Mesothelial cell of epicardium (in vitro differentiated cells): ENCODE data around the gene FNBP1. TPM values are rescaled to one million over a fixed set of nuclear protein-coding genes. Genes with fewer than 3 reads are reported as not detected.

Source experiments
- DNase-seq, 2 experiments: peaks; one replicate each; pipeline ENCODE4 v3.0.0; 2021; ENCODE audit warnings: low spot score in 2 of 2; ENCODE audit not compliant: unreplicated experiment in 2 of 2
- H3K27ac Mint-ChIP-seq: 2 replicates; pipeline ENCODE4 v1.8.0; 2021; ENCODE audit warnings: mixed read lengths
- H3K27me3 Mint-ChIP-seq: 2 replicates; pipeline ENCODE4 v1.8.0; 2021; ENCODE audit warnings: low read depth, mixed read lengths
- H3K36me3 Mint-ChIP-seq: 2 replicates; pipeline ENCODE4 v1.8.0; 2021; ENCODE audit warnings: mixed read lengths
- H3K4me1 Mint-ChIP-seq: 2 replicates; pipeline ENCODE4 v1.8.0; 2021; ENCODE audit warnings: mixed read lengths
- H3K4me3 Mint-ChIP-seq: 2 replicates; pipeline ENCODE4 v1.8.0; 2021; ENCODE audit warnings: mild to moderate bottlenecking, moderate library complexity, mixed read lengths
- H3K9me3 Mint-ChIP-seq: 2 replicates; pipeline ENCODE4 v1.8.0; 2021; ENCODE audit warnings: mixed read lengths
- CTCF ChIP-seq: fragments of 200-600 bp; sonication (generic); IDR thresholded peaks from one replicate; pipeline ENCODE4 v1.5.0; 2021; ENCODE audit warnings: antibody characterized with exemption; ENCODE audit not compliant: unreplicated experiment
- total RNA-seq: library from RNA; stranded (reverse); gene quantifications from 3 replicates; pipeline ENCODE4 v1.2.1, GENCODE V29; 2021

FNBP1 gene
- total RNA-seq, 1 donor from 2014 or later, result 52.4 TPM

GRCh38 chr9:130078547-130078946 lies 35.6 kb upstream of the FNBP1 start:
- Mint-ChIP-seq H3K36me3 (peaks cover 45% of the 10 kb centered on the region), H3K4me3 (no peak overlapping the region), H3K27ac (no peak overlapping the region), H3K4me1 (peaks cover 8% of the 10 kb centered on the region), H3K9me3 (no peaks in the 10 kb centered on the region), H3K27me3 (no peaks in the 10 kb centered on the region)
- TF ChIP-seq CTCF, result no peak
- DNase-seq, result no peak

- DNase-seq, result no peak
- H3K27me3 Mint-ChIP-seq, result no peaks in the 10 kb centered on the region
- H3K9me3 Mint-ChIP-seq, result no peaks in the 10 kb centered on the region
- H3K4me1 Mint-ChIP-seq, result peaks cover 19% of the 10 kb centered on the region
- H3K36me3 Mint-ChIP-seq, result peaks cover 18% of the 10 kb centered on the region
- H3K4me3 Mint-ChIP-seq, result no peak overlapping the region
- no peak for TF ChIP-seq CTCF
- peak overlapping the region; percentile 95 for H3K27ac Mint-ChIP-seq
Observed at GRCh38 chr9:130073373-130073772, 30.4 kb upstream of the FNBP1 start.

GRCh38 chr9:130072515-130073235 lies 29.7 kb upstream of the FNBP1 start:
- H3K4me3 Mint-ChIP-seq, result no peak overlapping the region
- peaks cover 14% of the 10 kb centered on the region for H3K36me3 Mint-ChIP-seq
- TF ChIP-seq CTCF, result no peak
- no peak for DNase-seq
- H3K4me1 Mint-ChIP-seq, result peaks cover 19% of the 10 kb centered on the region
- peak overlapping the region; percentile 95 for H3K27ac Mint-ChIP-seq
- no peaks in the 10 kb centered on the region for H3K9me3 Mint-ChIP-seq
- no peaks in the 10 kb centered on the region for H3K27me3 Mint-ChIP-seq

- Mint-ChIP-seq H3K27ac (no peak overlapping the region), H3K9me3 (no peaks in the 10 kb centered on the region), H3K4me3 (no peak overlapping the region), H3K27me3 (no peaks in the 10 kb centered on the region), H3K4me1 (peaks cover 13% of the 10 kb centered on the region), H3K36me3 (peaks cover 8% of the 10 kb centered on the region)
- TF ChIP-seq CTCF, result no peak
- no peak for DNase-seq
Observed at GRCh38 chr9:130069048-130069447, 26.1 kb upstream of the FNBP1 start.

- Mint-ChIP-seq H3K9me3 (no peaks in the 10 kb centered on the region), H3K4me3 (no peak overlapping the region), H3K27me3 (no peaks in the 10 kb centered on the region), H3K4me1 (no peaks in the 10 kb centered on the region), H3K27ac (peak overlapping the region; percentile 26), H3K36me3 (peaks cover 15% of the 10 kb centered on the region)
- TF ChIP-seq CTCF, result no peak
- no peak for DNase-seq
Observed at GRCh38 chr9:130064621-130065020, 21.6 kb upstream of the FNBP1 start.
